Gastrocnemius medialis (tissue), 4 donors: ENCODE measurements around the gene USP44.

ENCODE experiments used
- CTCF ChIP-seq, 5 experiments: fragments of 450-650 bp in 3 of 5; fragments of 200-600 bp in 2 of 5; sonication (generic) in 2 of 5; IDR thresholded peaks in 4 of 5; conservative IDR thresholded peaks in 1 of 5; 1 replicate in 4 of 5; 2 replicates in 1 of 5; pipeline ENCODE4 v1.5.1; 2016 to 2019; ENCODE audit warnings: antibody characterized with exemption in 5 of 5, mild to moderate bottlenecking in 3 of 5, moderate library complexity in 3 of 5
- POLR2A ChIP-seq, 2 donors: fragments of 450-650 bp; IDR thresholded peaks; one replicate each; pipeline ENCODE4 v1.6.1; 2017; ENCODE audit warnings: antibody characterized with exemption in 2 of 2, mild to moderate bottlenecking in 2 of 2, moderate library complexity in 2 of 2

GRCh38 chr12:95554532-95555071 lies 3.3 kb upstream of the USP44 start:
- TF ChIP-seq CTCF (IDR thresholded peaks at IDR 0.05 in 4 of 5, conservative IDR thresholded peaks at IDR 0.05 in 1 of 5) (no peak), POLR2A (IDR thresholded peaks at IDR 0.05) (no peak)
